Karpas-422 (cell line): ENCODE results near the gene GLOD5. TPM values are rescaled to one million over a fixed set of nuclear protein-coding genes. Genes with fewer than 3 reads are reported as not detected.

ENCODE experiments used
- DNase-seq: peaks from one replicate; pipeline ENCODE4 v3.0.0-alpha.2; 2015
- H2AFZ ChIP-seq: fragments of 200-600 bp; sonication (generic); 2 replicates; pipeline ENCODE4 v1.6.1; 2014; ENCODE audit warnings: antibody characterized with exemption, low read length, mixed read lengths
- H3K27ac ChIP-seq: fragments of 200-600 bp; sonication (generic); 2 replicates; pipeline ENCODE4 v1.5.1; 2014; ENCODE audit warnings: mild to moderate bottlenecking, low read length, moderate library complexity
- H3K27me3 ChIP-seq: fragments of 200-600 bp; sonication (generic); 2 replicates; pipeline ENCODE4 v1.6.1; 2014; ENCODE audit warnings: low read length, mixed read lengths
- H3K36me3 ChIP-seq: fragments of 200-600 bp; sonication (generic); 2 replicates; pipeline ENCODE4 v1.6.1; 2014; ENCODE audit warnings: low read length, mixed read lengths; ENCODE audit not compliant: insufficient read depth
- H3K4me1 ChIP-seq: fragments of 200-600 bp; sonication (generic); 2 replicates; pipeline ENCODE4 v1.6.1; 2014; ENCODE audit warnings: mild to moderate bottlenecking, low read length, mixed read lengths
- H3K4me2 ChIP-seq: fragments of 200-600 bp; sonication (generic); 2 replicates; pipeline ENCODE4 v1.6.1; 2014; ENCODE audit warnings: low read length, low read depth, mild to moderate bottlenecking; ENCODE audit not compliant: poor library complexity, severe bottlenecking
- H3K4me3 ChIP-seq: fragments of 200-600 bp; sonication (generic); 2 replicates; pipeline ENCODE4 v1.5.1; 2014; ENCODE audit warnings: mild to moderate bottlenecking, antibody characterized with exemption, low read length, mixed read lengths
- H3K79me2 ChIP-seq: fragments of 200-600 bp; sonication (generic); 2 replicates; pipeline ENCODE4 v1.6.1; 2014; ENCODE audit warnings: mild to moderate bottlenecking, low read length, mixed read lengths
- H3K9ac ChIP-seq: fragments of 200-600 bp; sonication (generic); 2 replicates; pipeline ENCODE4 v1.6.0; 2014; ENCODE audit warnings: low read length
- H3K9me2 ChIP-seq: fragments of 200-600 bp; sonication (generic), shearing (Covaris generic); replicated peaks from 2 replicates; pipeline ENCODE4 v1.6.0; 2014; ENCODE audit warnings: mild to moderate bottlenecking, low read length, moderate library complexity; ENCODE audit not compliant: insufficient read depth
- H3K9me3 ChIP-seq: fragments of 300-700, 200-600 bp; sonication (generic); 2 replicates; pipeline ENCODE4 v1.6.1; 2014; ENCODE audit warnings: low read length, mixed read lengths
- H4K20me1 ChIP-seq: fragments of 200-600 bp; sonication (generic); 2 replicates; pipeline ENCODE4 v1.6.1; 2014; ENCODE audit warnings: mild to moderate bottlenecking, antibody characterized with exemption, low read length, low read depth; ENCODE audit not compliant: insufficient read depth
- total RNA-seq: library from RNA; depleted of rRNA; stranded (reverse); fragments of >200 nt; shearing (Covaris generic); gene quantifications from 2 replicates; pipeline ENCODE4 v1.2.3, GENCODE V29; 2014; ENCODE audit warnings: low replicate concordance

Gene GLOD5
- total RNA-seq, 1 experiment from 2014 or later = not detected

- no peak overlapping the region for H3K9ac ChIP-seq
- no peak for DNase-seq
- no peak overlapping the region for H2AFZ ChIP-seq
- no peaks in the 10 kb centered on the region for H3K4me1 ChIP-seq
- H4K20me1 ChIP-seq = no peaks in the 10 kb centered on the region
- H3K9me2 ChIP-seq = no peaks in the 10 kb centered on the region
- H3K9me3 ChIP-seq = no peaks in the 10 kb centered on the region
- no peaks in the 10 kb centered on the region for H3K79me2 ChIP-seq
- H3K36me3 ChIP-seq = no peaks in the 10 kb centered on the region
- H3K4me2 ChIP-seq = no peak overlapping the region
- no peaks in the 10 kb centered on the region for H3K27me3 ChIP-seq
- H3K4me3 ChIP-seq = no peak overlapping the region
- H3K27ac ChIP-seq = no peak overlapping the region
These were observed 39.6 kb upstream of the GLOD5 start for GRCh38 chrX:48721916-48722315.

GRCh38 chrX:48726596-48726995 lies 35.0 kb upstream of the GLOD5 start:
- no peak overlapping the region for H3K4me3 ChIP-seq
- no peak overlapping the region for H3K9ac ChIP-seq
- peaks cover 5% of the 10 kb centered on the region for H3K4me1 ChIP-seq
- H3K36me3 ChIP-seq = no peaks in the 10 kb centered on the region
- no peak for DNase-seq
- no peak overlapping the region for H2AFZ ChIP-seq
- no peak overlapping the region for H3K4me2 ChIP-seq
- H3K79me2 ChIP-seq = no peaks in the 10 kb centered on the region
- H3K9me2 ChIP-seq = no peaks in the 10 kb centered on the region
- H3K27me3 ChIP-seq = no peaks in the 10 kb centered on the region
- H3K9me3 ChIP-seq = no peaks in the 10 kb centered on the region
- no peaks in the 10 kb centered on the region for H4K20me1 ChIP-seq
- H3K27ac ChIP-seq = no peak overlapping the region

GRCh38 chrX:48728653-48729052 lies 32.9 kb upstream of the GLOD5 start:
- H3K9ac ChIP-seq = no peak overlapping the region
- no peak for DNase-seq
- no peaks in the 10 kb centered on the region for H4K20me1 ChIP-seq
- H3K27ac ChIP-seq = no peak overlapping the region
- H3K4me3 ChIP-seq = no peak overlapping the region
- peaks cover 5% of the 10 kb centered on the region for H3K4me1 ChIP-seq
- H3K27me3 ChIP-seq = no peaks in the 10 kb centered on the region
- no peak overlapping the region for H2AFZ ChIP-seq
- no peaks in the 10 kb centered on the region for H3K36me3 ChIP-seq
- H3K9me3 ChIP-seq = no peaks in the 10 kb centered on the region
- H3K4me2 ChIP-seq = no peak overlapping the region
- H3K79me2 ChIP-seq = no peaks in the 10 kb centered on the region
- no peaks in the 10 kb centered on the region for H3K9me2 ChIP-seq

- H3K79me2 ChIP-seq = peaks cover 5% of the 10 kb centered on the region; the same call in 1 of the 2 replicates
- 0 out of 2 replicates have a peak overlapping the region, but pooled peaks have one; percentile 43 for H2AFZ ChIP-seq
- no peak overlapping the region; the same call in 1 of the 2 replicates for H3K27ac ChIP-seq
- H3K4me1 ChIP-seq = peaks cover 17% of the 10 kb centered on the region
- H3K4me3 ChIP-seq = peak overlapping the region; percentile 69
- no peaks in the 10 kb centered on the region for H3K9me2 ChIP-seq
- peak overlapping the region; percentile 70 for H3K4me2 ChIP-seq
- no peak for DNase-seq
- H3K9ac ChIP-seq = peak overlapping the region; percentile 69
- no peaks in the 10 kb centered on the region for H3K27me3 ChIP-seq
- no peaks in the 10 kb centered on the region for H4K20me1 ChIP-seq
- H3K36me3 ChIP-seq = no peaks in the 10 kb centered on the region
- H3K9me3 ChIP-seq = no peaks in the 10 kb centered on the region
These were observed 25.2 kb upstream of the GLOD5 start for GRCh38 chrX:48736303-48736702.

GRCh38 chrX:48736878-48737212 lies 24.7 kb upstream of the GLOD5 start:
- Histone ChIP-seq H3K9me3 (no peaks in the 10 kb centered on the region), H3K27me3 (no peaks in the 10 kb centered on the region), H3K27ac (no peak overlapping the region; the same call in 1 of the 2 replicates), H3K9me2 (no peaks in the 10 kb centered on the region), H3K4me2 (peak overlapping the region; percentile 70), H3K9ac (peak overlapping the region; percentile 69), H4K20me1 (no peaks in the 10 kb centered on the region), H3K4me3 (peak overlapping the region; percentile 69), H2AFZ (0 out of 2 replicates have a peak overlapping the region, but pooled peaks have one; percentile 43), H3K4me1 (peaks cover 17% of the 10 kb centered on the region), H3K36me3 (no peaks in the 10 kb centered on the region), H3K79me2 (peaks cover 5% of the 10 kb centered on the region; the same call in 1 of the 2 replicates)
- DNase-seq = no peak

- Histone ChIP-seq H4K20me1 (no peaks in the 10 kb centered on the region), H3K9ac (peak overlapping the region; percentile 78), H3K9me2 (no peaks in the 10 kb centered on the region), H3K4me1 (peaks cover 17% of the 10 kb centered on the region), H3K9me3 (no peaks in the 10 kb centered on the region), H3K79me2 (peaks cover 5% of the 10 kb centered on the region; the same call in 1 of the 2 replicates), H3K27me3 (no peaks in the 10 kb centered on the region), H3K27ac (peak overlapping the region; percentile 75), H2AFZ (0 out of 2 replicates have a peak overlapping the region, but pooled peaks have one; percentile 54), H3K36me3 (no peaks in the 10 kb centered on the region), H3K4me2 (peak overlapping the region; percentile 71), H3K4me3 (peak overlapping the region; percentile 70)
- DNase-seq = peak; percentile 97
These were observed 24.2 kb upstream of the GLOD5 start for GRCh38 chrX:48737213-48737938.

GRCh38 chrX:48737940-48738339 lies 23.6 kb upstream of the GLOD5 start:
- Histone ChIP-seq H3K4me1 (peaks cover 17% of the 10 kb centered on the region), H3K79me2 (peaks cover 5% of the 10 kb centered on the region; the same call in 1 of the 2 replicates), H3K4me3 (peak overlapping the region; percentile 70), H3K27ac (peak overlapping the region; percentile 75), H4K20me1 (no peaks in the 10 kb centered on the region), H3K9me3 (no peaks in the 10 kb centered on the region), H3K27me3 (no peaks in the 10 kb centered on the region), H3K9ac (peak overlapping the region; percentile 78), H3K9me2 (no peaks in the 10 kb centered on the region), H3K4me2 (peak overlapping the region; percentile 71), H3K36me3 (no peaks in the 10 kb centered on the region), H2AFZ (peak overlapping the region; percentile 54; the same call in 1 of the 2 replicates)
- DNase-seq = no peak

- Histone ChIP-seq H3K27ac (no peak overlapping the region), H4K20me1 (no peaks in the 10 kb centered on the region), H3K4me1 (peaks cover 8% of the 10 kb centered on the region), H3K9me3 (no peaks in the 10 kb centered on the region), H3K9ac (no peak overlapping the region), H3K27me3 (no peaks in the 10 kb centered on the region), H3K36me3 (no peaks in the 10 kb centered on the region), H3K9me2 (no peaks in the 10 kb centered on the region), H3K4me2 (no peak overlapping the region), H3K4me3 (no peak overlapping the region), H2AFZ (no peak overlapping the region), H3K79me2 (no peaks in the 10 kb centered on the region)
- DNase-seq = no peak
These were observed 19.7 kb upstream of the GLOD5 start for GRCh38 chrX:48741834-48742233.
